HG03039 (cell line): ENCODE results near the gene HDAC10.

ENCODE experiments used
- ATAC-seq: cut with Tn5 transposase; IDR thresholded peaks from one replicate; pipeline ENCODE4 v1.9.1; 2021; ENCODE audit warnings: mild to moderate bottlenecking, moderate library complexity; ENCODE audit not compliant: unreplicated experiment

HDAC10 gene

DNA sequence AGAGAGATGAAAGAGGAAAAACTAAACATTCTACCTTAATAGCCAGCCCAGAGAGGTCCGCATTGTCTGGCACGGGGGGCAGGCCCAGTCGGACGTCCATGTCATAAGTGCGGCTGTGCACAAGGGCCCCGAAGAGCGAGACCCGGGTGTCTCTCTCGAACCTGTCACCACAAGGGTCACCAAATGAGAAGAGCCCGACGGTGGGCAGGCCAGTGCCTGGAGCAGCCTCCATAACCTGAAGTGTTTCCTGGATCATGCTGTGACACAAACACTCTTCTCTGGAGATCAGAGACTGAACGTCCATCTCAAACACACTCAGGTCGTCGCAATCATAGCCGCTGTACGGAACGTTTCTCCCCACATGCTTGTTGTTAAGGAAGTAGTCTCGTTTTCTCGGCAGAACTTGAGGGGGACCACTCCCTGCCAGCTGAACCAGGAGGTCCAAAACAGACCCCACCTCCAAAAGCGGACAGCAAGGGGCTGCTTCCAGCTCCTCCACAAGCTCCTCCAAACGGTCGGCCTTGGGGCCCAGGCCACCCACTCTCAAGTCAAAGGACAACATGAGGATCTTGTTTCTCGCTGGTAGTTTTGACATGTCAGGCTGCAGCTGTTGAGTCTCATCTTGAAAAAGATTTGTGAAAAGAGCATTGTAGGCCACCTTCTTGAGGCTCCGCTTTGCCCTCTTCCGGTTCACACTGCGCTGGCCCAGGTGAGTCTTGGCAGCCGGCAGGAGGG is 7.2 kb downstream of the HDAC10 start:
- ATAC-seq, result peak; percentile 0

- no peak for ATAC-seq
Observed at GRCh38 chr22:50242406-50242949, 8.6 kb downstream of the HDAC10 start.

DNA sequence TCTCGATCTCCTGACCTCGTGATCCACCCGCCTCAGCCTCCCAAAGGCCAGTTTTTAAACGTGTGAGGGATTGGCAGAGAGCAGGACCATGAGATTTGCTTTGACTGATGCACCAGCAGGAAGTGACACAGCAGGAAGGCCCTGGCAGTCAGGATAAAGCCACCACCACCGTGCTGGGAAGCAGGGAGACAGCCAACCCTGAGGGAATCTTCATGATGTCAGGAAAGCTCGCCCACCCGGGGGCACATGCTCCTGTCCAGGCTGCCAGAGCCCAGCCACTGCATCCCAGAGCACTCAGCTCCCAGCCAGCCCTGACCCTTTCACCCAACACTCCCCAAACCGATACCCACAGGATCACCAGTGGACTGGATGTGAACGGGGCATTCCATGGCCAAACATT is 12.3 kb downstream of the HDAC10 start:
- ATAC-seq, result no peak

- no peak for ATAC-seq
Observed at GRCh38 chr22:50236731-50237409, 14.2 kb downstream of the HDAC10 start.

GRCh38 chr22:50233223-50233622 is 17.8 kb downstream of the HDAC10 start:
- no peak for ATAC-seq

- no peak for ATAC-seq
Observed at GRCh38 chr22:50232481-50233151, 18.4 kb downstream of the HDAC10 start.

GRCh38 chr22:50229370-50229769 is 21.7 kb downstream of the HDAC10 start:
- ATAC-seq, result no peak

DNA sequence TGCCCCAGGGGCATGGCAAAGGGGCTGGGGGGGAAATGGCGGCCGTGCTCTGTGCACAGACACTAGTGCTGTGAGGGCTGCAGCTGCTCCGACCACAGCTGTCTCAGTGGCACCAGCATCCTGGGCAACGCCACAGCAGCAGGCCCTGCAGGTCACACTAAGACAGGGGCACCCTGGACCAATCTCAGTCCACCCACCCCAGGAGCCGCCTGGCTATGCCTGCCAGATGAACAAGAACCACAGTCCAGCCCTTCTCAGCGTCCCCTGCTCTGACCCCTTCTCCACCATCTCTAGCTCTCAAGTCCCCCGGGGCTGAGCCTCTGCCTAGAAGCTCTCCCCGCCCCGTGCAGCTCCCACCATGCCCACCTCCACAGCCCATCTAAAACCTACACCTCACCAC is 22.7 kb downstream of the HDAC10 start:
- no peak for ATAC-seq

DNA sequence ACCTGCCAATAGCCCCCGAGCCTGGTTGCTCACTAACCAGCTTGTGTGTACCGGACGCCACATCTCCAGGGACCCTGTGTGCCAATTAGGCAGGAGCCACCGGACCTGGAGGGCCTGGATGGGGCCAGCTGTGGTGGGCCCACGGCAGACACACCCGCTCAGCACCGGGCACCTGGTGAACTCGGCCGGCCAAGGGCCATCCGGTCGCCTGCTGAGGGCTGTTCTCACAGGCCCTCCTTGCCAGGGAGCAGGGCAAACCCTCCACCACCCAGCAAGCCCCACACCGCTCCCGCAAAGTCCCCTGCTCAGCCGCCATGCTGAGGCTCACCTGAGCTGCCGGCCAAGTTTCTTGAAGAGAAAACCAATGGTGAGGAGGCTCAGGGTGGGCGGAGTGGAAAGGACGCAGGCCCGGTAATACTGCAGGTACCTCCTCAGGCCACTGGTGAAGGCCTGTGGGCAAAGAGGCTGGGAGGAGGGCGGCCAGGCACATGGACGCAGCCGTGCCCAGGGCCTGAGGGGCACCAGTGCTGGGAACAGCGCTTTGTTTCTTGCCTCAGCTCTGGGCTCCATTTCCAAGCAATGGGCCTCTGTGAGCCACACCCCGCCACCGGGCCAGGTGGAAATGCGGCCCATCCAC is 23.4 kb downstream of the HDAC10 start:
- no peak for ATAC-seq

GRCh38 chr22:50226875-50227165 is 24.2 kb downstream of the HDAC10 start:
- no peak for ATAC-seq

DNA sequence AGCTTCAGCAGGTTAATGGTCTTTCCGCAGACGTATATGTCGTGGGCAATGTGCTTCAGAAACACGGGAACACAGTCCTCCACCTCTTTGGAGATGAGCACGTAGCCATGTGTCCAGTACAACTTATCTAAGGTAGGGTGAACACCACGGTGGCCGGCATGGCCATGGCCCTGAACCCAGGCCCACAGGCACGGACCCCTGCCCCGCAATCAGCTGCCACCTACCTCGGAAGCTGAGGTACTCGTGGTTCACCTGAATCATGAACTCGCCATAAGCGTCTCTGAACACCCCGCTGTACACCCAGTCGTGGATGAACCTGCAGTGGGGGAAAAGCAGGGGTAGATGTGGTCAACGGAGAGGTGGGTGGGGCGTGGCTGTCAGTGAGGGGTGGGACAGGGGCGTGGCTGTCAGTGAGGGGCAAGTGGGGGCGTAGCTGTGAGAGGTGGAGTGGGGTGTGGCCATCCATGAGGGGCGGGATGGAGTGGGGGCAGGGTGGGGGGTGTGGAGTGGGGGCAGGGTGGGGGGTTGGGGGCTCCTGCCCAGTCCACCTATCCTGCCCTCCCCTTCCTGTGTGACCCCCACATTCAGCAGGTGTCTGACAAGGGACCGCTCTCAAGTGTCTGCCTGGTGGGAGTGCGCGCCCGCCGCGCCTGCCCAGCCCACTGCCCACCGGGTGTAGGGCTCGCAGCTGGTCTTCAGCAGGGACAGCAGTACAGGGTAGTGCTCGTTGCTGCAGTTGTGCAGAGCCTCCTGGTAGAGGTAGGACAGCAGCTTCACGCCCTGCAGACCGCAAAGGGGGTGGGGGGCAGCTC is 24.8 kb downstream of the HDAC10 start:
- no peak for ATAC-seq

DNA sequence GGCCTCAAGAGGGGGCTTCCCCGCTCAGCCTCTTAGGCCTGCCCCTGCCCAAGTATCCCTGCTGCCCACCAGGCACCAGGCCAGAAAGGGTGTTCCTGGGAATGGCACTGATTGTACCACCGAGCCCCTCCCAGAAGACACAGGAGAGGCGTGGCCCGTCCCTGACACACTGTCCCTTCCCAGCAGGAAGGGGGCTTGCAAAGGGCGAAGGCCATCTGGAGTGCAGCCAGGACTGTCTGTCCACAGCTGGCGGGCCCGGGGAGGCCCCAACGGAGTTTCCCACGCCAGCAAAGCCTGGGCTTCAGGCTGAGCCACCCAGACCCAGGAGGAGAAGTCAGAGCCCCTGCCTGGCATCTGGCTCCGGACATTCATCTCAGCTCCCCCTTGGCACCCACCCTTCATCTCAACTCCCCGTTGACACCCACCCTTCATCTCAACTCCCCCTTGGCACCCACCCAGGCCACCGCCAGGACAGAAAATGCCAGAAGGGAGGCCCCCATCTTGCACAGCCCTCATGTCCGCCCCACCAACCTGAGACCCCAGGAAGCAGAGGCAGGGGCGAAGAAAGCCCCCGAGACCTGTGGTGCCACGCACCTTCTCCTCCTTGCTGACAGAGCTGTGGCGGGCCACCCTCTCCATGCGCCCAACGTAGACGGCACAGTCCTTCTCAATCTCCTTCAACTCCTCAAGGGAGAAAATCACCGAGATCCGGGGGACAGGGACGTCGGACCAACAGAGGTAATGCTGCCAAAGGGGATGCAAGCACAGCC is 25.7 kb downstream of the HDAC10 start:
- no peak for ATAC-seq

DNA sequence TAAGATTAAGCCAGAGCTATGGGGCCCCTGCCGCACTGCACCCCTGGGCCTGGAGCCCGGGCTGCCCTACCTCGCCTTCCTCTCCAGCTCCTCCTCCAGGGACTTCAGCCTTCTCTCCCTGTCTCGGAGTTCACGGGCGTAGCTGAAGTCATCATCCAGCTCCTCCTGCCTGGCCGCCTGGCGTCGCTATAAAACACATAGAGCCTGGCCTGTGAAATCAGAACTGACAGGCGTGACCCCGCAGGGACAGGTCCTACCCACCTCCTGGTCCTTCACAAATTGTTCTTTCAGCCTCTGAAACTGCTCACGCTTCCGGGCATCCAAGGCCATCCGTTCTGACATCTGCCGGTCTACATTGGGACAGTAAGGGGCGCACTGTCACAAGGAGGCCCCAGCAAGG is 27.0 kb downstream of the HDAC10 start:
- no peak for ATAC-seq

- ATAC-seq, result no peak
Observed at GRCh38 chr22:50222508-50222907, 28.6 kb downstream of the HDAC10 start.

DNA sequence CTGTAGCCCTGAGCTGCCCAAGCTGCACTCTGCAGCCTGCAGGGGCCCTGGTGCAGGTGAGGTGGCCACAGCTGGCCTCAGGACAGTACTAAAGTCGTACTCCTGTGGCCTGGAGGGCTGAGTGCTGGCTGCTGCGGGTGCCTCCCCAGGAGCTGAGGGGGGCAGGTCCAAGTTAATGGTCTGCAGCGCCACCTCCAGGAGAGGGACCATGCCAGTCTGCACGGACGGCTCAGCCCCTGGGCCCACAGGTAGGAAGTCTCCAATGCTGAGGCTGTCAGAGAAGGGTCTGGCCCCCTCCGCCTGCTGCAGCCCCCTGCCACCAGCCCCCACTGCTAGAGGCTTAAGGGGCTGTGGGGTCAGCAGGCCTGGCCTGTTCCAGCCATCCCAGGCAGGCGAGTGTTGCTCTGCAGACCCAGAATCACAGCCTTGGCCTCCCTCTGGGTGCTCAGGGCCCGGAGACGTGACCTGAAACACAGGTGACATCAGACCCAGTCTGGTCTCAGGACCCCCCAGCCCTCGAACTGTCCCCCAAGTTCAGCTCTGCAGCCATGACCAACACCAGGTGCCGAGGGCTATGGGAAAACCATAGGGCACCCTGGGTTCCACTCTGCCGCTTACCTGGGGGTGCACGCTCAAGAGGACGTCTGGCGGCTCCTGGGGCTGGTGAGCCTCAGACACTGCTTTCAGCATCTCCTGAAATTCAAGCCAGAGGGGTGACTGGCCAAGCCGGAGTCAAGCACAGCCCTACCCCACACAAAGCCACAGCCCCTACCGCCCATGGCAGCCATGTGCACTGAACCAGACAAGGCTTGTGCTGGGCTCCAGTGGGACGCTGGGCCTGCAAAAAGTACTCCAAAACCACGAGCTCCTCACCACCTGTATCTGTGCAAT is 29.4 kb downstream of the HDAC10 start:
- ATAC-seq, result no peak

- no peak for ATAC-seq
Observed at GRCh38 chr22:50220603-50221409, 30.3 kb downstream of the HDAC10 start.

DNA sequence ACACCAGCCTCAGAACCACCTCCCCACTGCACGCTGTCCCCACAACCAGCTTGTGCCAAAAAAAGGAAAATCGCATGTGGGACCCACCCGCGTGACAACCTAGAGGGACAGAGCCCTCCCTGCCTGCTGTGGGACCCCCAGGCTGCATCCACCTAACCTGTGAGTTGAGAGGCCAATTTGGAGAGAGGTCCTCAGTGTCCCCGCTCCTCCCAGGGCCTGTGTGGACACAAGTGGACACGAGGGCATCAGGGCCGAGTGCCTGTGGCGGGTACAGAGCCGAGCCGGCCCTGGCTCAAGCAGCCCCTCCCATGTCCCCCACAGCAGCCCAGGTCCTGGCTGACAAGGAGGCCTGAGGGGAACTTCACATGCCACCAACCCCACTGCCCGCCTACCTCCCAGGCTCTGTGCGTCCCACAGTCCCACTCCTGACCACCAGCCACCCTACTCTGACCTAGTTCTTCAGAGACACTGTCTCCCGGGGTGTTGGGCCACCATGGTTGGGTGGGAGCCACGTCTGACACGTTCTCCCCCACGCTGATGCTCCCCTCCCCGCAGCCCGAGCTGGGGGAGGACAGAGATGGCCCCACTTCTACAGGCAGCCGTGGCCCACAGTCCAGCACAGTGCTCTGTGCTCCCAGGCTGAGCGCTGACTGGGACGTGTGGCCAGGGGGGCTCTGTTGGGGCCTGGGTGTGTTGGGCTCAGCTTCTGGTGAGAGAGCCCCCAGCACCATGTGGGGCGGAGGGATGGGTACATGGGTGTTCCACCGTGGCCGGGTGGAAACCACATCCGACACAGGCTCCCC is 31.1 kb downstream of the HDAC10 start:
- no peak for ATAC-seq
